Ovary (tissue), 9 donors: ENCODE measurements around the gene RASSF5. TPM values are rescaled to one million over a fixed set of nuclear protein-coding genes. Genes with fewer than 3 reads are reported as not detected.

Experiments
- DNase-seq, 5 donors: peaks; one replicate each; pipeline ENCODE4 v3.0.0-alpha.2; 2019 to 2020
- H3K27ac ChIP-seq, 2 donors: fragments of 200-600 bp; one replicate each; pipeline versions ENCODE4 v1.5.1 to v1.8.0; 2019 to 2022
- H3K27me3 ChIP-seq: fragments of 200-600 bp; one replicate; pipeline ENCODE4 v1.8.0; 2022
- H3K36me3 ChIP-seq: fragments of 200-600 bp; sonication (generic); one replicate; pipeline ENCODE4 v1.5.1; 2019
- H3K4me1 ChIP-seq: one replicate; pipeline ENCODE4 v1.8.1; 2013; ENCODE audit warnings: mild to moderate bottlenecking, moderate library complexity; ENCODE audit not compliant: insufficient read depth
- H3K4me3 ChIP-seq: fragments of 200-600 bp; sonication (generic); one replicate; pipeline ENCODE4 v1.5.1; 2017
- H3K9me3 ChIP-seq, 2 donors: fragments of 200-600 bp in 1 of 2; sonication (generic) in 1 of 2; one replicate each; pipeline versions ENCODE4 v1.5.1 to v1.8.1; 2013 to 2019; ENCODE audit warnings: mild to moderate bottlenecking in 1 of 2, moderate library complexity in 1 of 2
- EP300 ChIP-seq: sonication (generic); formaldehyde crosslinking; IDR thresholded peaks from one replicate; pipeline ENCODE4 v1.6.1; 2017; ENCODE audit warnings: antibody characterized with exemption
- POLR2A ChIP-seq: fragments of 450-650 bp; IDR thresholded peaks from one replicate; pipeline ENCODE4 v1.6.1; 2017; ENCODE audit warnings: antibody characterized with exemption, mild to moderate bottlenecking, moderate library complexity
- WGBS, 3 donors: extraction: QIAGEN DNeasy Blood & Tissue Kit in 1 of 3; methylation state at CpG; one replicate each; pipeline versions ENCODE4 v1.1.5 to v1.1.7; 2013 to 2017; 5-methylcytosine and 5-hydroxymethylcytosine counted together
- intact Hi-C, 4 donors: fragments of 100-400 bp; cut with DNase I; formaldehyde crosslinking; loops; one replicate each; pipeline versions ENCODE4 v1.11.0 to v1.15.1; 2022 to 2023
- polyA plus RNA-seq, 2 donors: library from polyadenylated mRNA; stranded (reverse); fragments of 200-250 nt in 1 of 2; fragments of 350-450 nt in 1 of 2; fragmentation: Illumina TruSeq in 1 of 2; extraction: RNeasy Lipid Tissue Mini Kit (QIAGEN cat#74804) in 1 of 2; gene quantifications; one replicate each; pipeline ENCODE4 v1.2.3, GENCODE V29; 2013 to 2014
- total RNA-seq, 7 donors: library from RNA; depleted of rRNA in 2 of 7; stranded (reverse); fragments of >200 nt in 2 of 7; fragmentation: NEBNext Ultra II Directional in 3 of 7; extraction: Animal tissue kit (Norgen Biotek cat#: 25700) in 3 of 7; gene quantifications; one replicate each; pipeline versions ENCODE4 v1.1.0 to v1.2.4, GENCODE V29; 2016 to 2023
- TF ChIP-seq, protein P1 (sequence below), 3 donors: fragments of 450-650 bp in 2 of 3; fragments of 200-600 bp in 1 of 3; IDR thresholded peaks; one replicate each; pipeline versions ENCODE4 v1.5.1 to v1.8.0; 2016 to 2022; ENCODE audit warnings: antibody characterized with exemption in 3 of 3, mild to moderate bottlenecking in 1 of 3
- donor health status: DM: no; HTN: no; CAD: no; lungs with moderate emphysema.
- donor health status: DM: no; HTN: no; CAD: no.
- donor health status: Bipolar disorder and iron deficiency.
- donor health status: DM: yes; HTN: yes; CAD: no.
- donor health status: DM: no; HTN: no; CAD: no.
- donor health status: DM: yes; HTN: yes; CAD: no.

The RASSF5 gene
- total and polyA plus RNA-seq, 9 donors: 1.8 to 11.8 (median 5.3) TPM

DNA sequence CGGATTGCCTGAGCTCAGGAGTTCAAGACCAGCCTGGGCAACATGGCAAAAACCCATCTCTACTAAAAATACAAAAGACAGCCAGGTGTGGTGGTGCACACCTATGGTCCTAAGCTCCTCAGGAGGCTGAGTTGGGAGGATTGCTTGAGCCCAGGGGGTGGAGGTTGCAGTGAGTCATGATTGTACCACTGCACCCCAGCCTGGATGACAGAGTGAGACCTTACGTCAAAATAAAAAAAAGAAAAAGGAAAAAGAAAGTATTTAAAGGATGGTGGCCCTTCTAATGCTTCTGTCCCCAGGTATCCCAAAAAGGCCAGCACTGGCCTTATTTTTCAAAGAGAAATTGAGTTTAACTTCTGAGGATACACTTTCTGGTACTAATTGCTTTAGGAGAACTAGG, 35.3 kb upstream of the RASSF5 start:
- Histone ChIP-seq H3K27me3 (no peaks in the 10 kb centered on the region), H3K36me3 (no peaks in the 10 kb centered on the region), H3K9me3 (no peaks in the 10 kb centered on the region), H3K27ac (no peak overlapping the region), H3K4me1 (peaks cover 9% of the 10 kb centered on the region), H3K4me3 (no peak overlapping the region)
- DNase-seq: no peak
- TF ChIP-seq EP300 (no peak), POLR2A (no peak)
- TF ChIP-seq, protein P1, sequence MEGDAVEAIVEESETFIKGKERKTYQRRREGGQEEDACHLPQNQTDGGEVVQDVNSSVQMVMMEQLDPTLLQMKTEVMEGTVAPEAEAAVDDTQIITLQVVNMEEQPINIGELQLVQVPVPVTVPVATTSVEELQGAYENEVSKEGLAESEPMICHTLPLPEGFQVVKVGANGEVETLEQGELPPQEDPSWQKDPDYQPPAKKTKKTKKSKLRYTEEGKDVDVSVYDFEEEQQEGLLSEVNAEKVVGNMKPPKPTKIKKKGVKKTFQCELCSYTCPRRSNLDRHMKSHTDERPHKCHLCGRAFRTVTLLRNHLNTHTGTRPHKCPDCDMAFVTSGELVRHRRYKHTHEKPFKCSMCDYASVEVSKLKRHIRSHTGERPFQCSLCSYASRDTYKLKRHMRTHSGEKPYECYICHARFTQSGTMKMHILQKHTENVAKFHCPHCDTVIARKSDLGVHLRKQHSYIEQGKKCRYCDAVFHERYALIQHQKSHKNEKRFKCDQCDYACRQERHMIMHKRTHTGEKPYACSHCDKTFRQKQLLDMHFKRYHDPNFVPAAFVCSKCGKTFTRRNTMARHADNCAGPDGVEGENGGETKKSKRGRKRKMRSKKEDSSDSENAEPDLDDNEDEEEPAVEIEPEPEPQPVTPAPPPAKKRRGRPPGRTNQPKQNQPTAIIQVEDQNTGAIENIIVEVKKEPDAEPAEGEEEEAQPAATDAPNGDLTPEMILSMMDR (IDR thresholded peaks at IDR 0.05): no peak
- WGBS, 3 donors: 90 to 92% (median 90%) methylated on average over 2 of the region's 2 CpGs
- intact Hi-C loops: loop anchor here in 2 of 4 donors (10.0 kb wide), 1 partner anchor 443 kb away; no protein-coding TSS in a partner anchor

DNA sequence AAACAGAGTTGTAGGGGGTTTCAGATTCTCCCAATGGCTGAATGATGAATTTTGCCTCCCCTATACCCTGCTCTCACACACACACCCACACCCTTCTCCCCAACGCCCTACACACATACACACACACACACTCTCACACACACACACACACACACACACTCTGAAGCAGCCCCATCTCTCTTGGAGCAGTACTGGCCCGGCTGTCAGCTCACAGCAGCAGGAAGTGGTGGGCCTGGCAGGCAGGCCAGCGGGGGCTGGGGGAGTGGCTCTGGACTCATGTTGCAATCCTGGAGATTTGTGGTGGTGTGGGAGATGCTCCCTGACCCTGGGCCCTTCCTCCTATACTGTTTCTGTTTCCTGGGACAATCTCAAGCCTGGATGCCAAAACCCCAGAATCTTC, 34.9 kb upstream of the RASSF5 start:
- H3K36me3 ChIP-seq: no peaks in the 10 kb centered on the region
- H3K4me3 ChIP-seq: no peak overlapping the region
- DNase-seq: peak in 3 of 5 donors; percentile 27 to 54 (median 39)
- intact Hi-C loops: loop anchor here in 2 of 4 donors (10.0 kb wide), 1 partner anchor 442 kb away; no protein-coding TSS in a partner anchor
- no peak overlapping the region for H3K27ac ChIP-seq
- no peak for TF ChIP-seq POLR2A
- no peak for TF ChIP-seq EP300
- TF ChIP-seq, protein P1 (IDR thresholded peaks at IDR 0.05): no peak
- H3K9me3 ChIP-seq: no peaks in the 10 kb centered on the region
- H3K27me3 ChIP-seq: no peaks in the 10 kb centered on the region
- peaks cover 8% of the 10 kb centered on the region for H3K4me1 ChIP-seq
- WGBS, 3 donors: 21 to 23% (median 21%) methylated on average over 3 of the region's 3 CpGs

DNA sequence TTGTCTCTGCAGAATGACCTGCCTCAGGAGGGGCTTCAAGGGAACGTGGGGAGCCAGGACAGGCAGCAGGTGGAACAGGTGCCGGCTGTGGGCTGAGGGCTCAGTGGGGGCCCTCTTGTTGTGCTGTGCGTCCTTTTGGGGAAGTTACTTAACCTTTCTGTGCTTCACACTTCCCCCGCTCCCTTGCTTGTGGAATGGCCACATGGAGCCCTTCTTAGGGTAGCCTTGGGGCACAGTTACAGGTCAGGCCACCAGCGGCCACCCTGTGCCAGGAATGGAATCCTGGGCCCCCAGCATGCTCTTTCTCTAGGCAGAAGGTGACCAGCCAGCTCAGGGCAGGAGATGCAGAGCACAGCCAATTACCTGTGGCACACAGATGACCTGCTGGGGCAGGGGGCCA, 34.4 kb upstream of the RASSF5 start:
- no peak for TF ChIP-seq EP300
- TF ChIP-seq POLR2A: no peak
- TF ChIP-seq, protein P1 (IDR thresholded peaks at IDR 0.05): no peak
- intact Hi-C loops: loop anchor here in 2 of 4 donors (10.0 kb wide), 1 partner anchor 442 kb away; no protein-coding TSS in a partner anchor
- H3K9me3 ChIP-seq: no peaks in the 10 kb centered on the region
- WGBS, 3 donors: 47 to 53% (median 51%) methylated on average over 5 of the region's 5 CpGs
- H3K36me3 ChIP-seq: no peaks in the 10 kb centered on the region
- no peak overlapping the region for H3K4me3 ChIP-seq
- no peaks in the 10 kb centered on the region for H3K27me3 ChIP-seq
- peaks cover 8% of the 10 kb centered on the region for H3K4me1 ChIP-seq
- H3K27ac ChIP-seq: no peak overlapping the region
- DNase-seq: no peak

DNA sequence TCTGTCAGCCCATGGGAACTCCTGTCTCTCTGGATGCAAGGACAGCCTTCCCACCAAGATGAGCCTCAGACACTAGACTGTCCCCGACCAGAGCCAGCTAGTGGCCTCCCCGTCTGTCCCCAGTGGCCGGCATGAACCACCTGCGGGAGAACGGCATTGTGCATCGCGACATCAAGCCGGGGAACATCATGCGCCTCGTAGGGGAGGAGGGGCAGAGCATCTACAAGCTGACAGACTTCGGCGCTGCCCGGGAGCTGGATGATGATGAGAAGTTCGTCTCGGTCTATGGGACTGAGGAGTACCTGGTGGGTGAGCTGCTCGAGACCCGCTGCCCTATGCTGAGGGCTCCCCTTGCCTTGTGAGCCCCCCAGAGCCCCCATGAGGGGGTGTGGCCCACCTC, 31.3 kb upstream of the RASSF5 start:
- TF ChIP-seq EP300: no peak
- TF ChIP-seq POLR2A: no peak
- TF ChIP-seq, protein P1 (IDR thresholded peaks at IDR 0.05): no peak
- no peaks in the 10 kb centered on the region for H3K9me3 ChIP-seq
- H3K27ac ChIP-seq: no peak overlapping the region
- no peak overlapping the region for H3K4me3 ChIP-seq
- H3K27me3 ChIP-seq: no peaks in the 10 kb centered on the region
- H3K36me3 ChIP-seq: no peaks in the 10 kb centered on the region
- 91 to 95% (median 92%) methylated on average over 17 of the region's 17 CpGs for WGBS, 3 donors
- H3K4me1 ChIP-seq: no peaks in the 10 kb centered on the region
- intact Hi-C loops: loop anchor here in 2 of 4 donors (10.0 kb wide), 1 partner anchor 439 kb away; no protein-coding TSS in a partner anchor
- no peak for DNase-seq
